Neuronal stem cell (in vitro differentiated cells): ENCODE results near the gene HSPB1.
"Not testable (repeated sequence)": the region's sequence is repeated elsewhere in the genome, so short reads cannot be mapped to it uniquely, and the experiment has no call there.

Experiments
- DNase-seq: peaks from one replicate; pipeline ENCODE4 v3.0.0-alpha.2; 2013; ENCODE audit warnings: low spot score
- H2AFZ ChIP-seq: one replicate; pipeline ENCODE4 v1.6.1; 2013; ENCODE audit warnings: mild to moderate bottlenecking, low read length, inconsistent platforms
- H2AK5ac ChIP-seq: 2 replicates; pipeline ENCODE4 v1.6.1; 2013; ENCODE audit warnings: low read depth, mild to moderate bottlenecking, inconsistent platforms, low read length, moderate library complexity, mixed read lengths
- H2BK120ac ChIP-seq: 2 replicates; pipeline ENCODE4 v1.6.1; 2013; ENCODE audit warnings: low read depth, mild to moderate bottlenecking, inconsistent platforms, low read length, moderate library complexity, mixed read lengths
- H2BK12ac ChIP-seq: one replicate; pipeline ENCODE4 v1.6.1; 2013; ENCODE audit warnings: low read length, inconsistent platforms
- H2BK15ac ChIP-seq: 2 replicates; pipeline ENCODE4 v1.6.1; 2013; ENCODE audit warnings: mild to moderate bottlenecking, low read length, inconsistent platforms, mixed read lengths
- H2BK5ac ChIP-seq: one replicate; pipeline ENCODE4 v1.6.1; 2013; ENCODE audit warnings: inconsistent platforms, mild to moderate bottlenecking, low read length, moderate library complexity
- H3K14ac ChIP-seq: one replicate; pipeline ENCODE4 v1.6.1; 2013; ENCODE audit warnings: low read length, inconsistent platforms
- H3K18ac ChIP-seq: 2 replicates; pipeline ENCODE4 v1.6.1; 2013; ENCODE audit warnings: low read length, inconsistent platforms
- H3K23ac ChIP-seq: 2 replicates; pipeline ENCODE4 v1.6.1; 2013; ENCODE audit warnings: low read depth, mild to moderate bottlenecking, mixed read lengths, low read length, inconsistent platforms; ENCODE audit not compliant: poor library complexity
- H3K27ac ChIP-seq: replicated peaks from 3 replicates; pipeline ENCODE4 v1.5.1; 2013; ENCODE audit warnings: low read length, inconsistent platforms
- H3K27me3 ChIP-seq, 3 experiments: 2 replicates each; pipeline ENCODE4 v1.6.1; 2013; ENCODE audit warnings: low read length in 3 of 3, mild to moderate bottlenecking in 2 of 3, inconsistent platforms in 1 of 3, low read depth in 1 of 3, mixed read lengths in 1 of 3, moderate library complexity in 1 of 3; ENCODE audit not compliant: control insufficient read depth in 3 of 3, insufficient read depth in 3 of 3
- H3K36me3 ChIP-seq, 2 donors: replicated peaks in 1 of 2; 2 replicates each; pipeline ENCODE4 v1.6.1; 2013; ENCODE audit warnings: low read length in 2 of 2; ENCODE audit not compliant: control insufficient read depth in 2 of 2, insufficient read depth in 2 of 2
- H3K4ac ChIP-seq: 2 replicates; pipeline ENCODE4 v1.6.1; 2013; ENCODE audit warnings: inconsistent platforms, mild to moderate bottlenecking, low read length, moderate library complexity
- H3K4me1 ChIP-seq, 2 donors: 1 replicate in 1 of 2; 2 replicates in 1 of 2; pipeline ENCODE4 v1.6.1; 2013; ENCODE audit warnings: low read length in 2 of 2, low read depth in 1 of 2; ENCODE audit not compliant: control insufficient read depth in 2 of 2, insufficient read depth in 1 of 2
- H3K4me2 ChIP-seq: one replicate; pipeline ENCODE4 v1.6.1; 2013; ENCODE audit warnings: mild to moderate bottlenecking, low read length, inconsistent platforms; ENCODE audit not compliant: insufficient read depth, poor library complexity, severe bottlenecking
- H3K4me3 ChIP-seq, 2 donors: 2 replicates each; pipeline ENCODE4 v1.5.1; 2013; ENCODE audit warnings: low read length in 2 of 2, mild to moderate bottlenecking in 2 of 2, inconsistent platforms in 1 of 2, moderate library complexity in 1 of 2
- H3K79me1 ChIP-seq: one replicate; pipeline ENCODE4 v1.6.1; 2013; ENCODE audit warnings: low read depth, mild to moderate bottlenecking, inconsistent platforms, low read length, moderate library complexity
- H3K9ac ChIP-seq: one replicate; pipeline ENCODE4 v1.6.1; 2013; ENCODE audit warnings: mild to moderate bottlenecking, low read depth, low read length, inconsistent platforms; ENCODE audit not compliant: poor library complexity
- H3K9me3 ChIP-seq, 2 donors: replicated peaks in 1 of 2; 2 replicates each; pipeline versions ENCODE3 to v1.6.1; 2013; ENCODE audit warnings: low read length in 2 of 2, mild to moderate bottlenecking in 2 of 2, inconsistent platforms in 1 of 2, low read depth in 1 of 2, mixed read lengths in 1 of 2, moderate library complexity in 1 of 2; ENCODE audit not compliant: control insufficient read depth in 2 of 2, insufficient read depth in 1 of 2
- H4K8ac ChIP-seq: one replicate; pipeline ENCODE4 v1.6.1; 2013; ENCODE audit warnings: low read depth, mild to moderate bottlenecking, inconsistent platforms, low read length, moderate library complexity
- H4K91ac ChIP-seq: one replicate; pipeline ENCODE4 v1.6.1; 2013; ENCODE audit warnings: low read length, low read depth, mild to moderate bottlenecking, inconsistent platforms; ENCODE audit not compliant: poor library complexity
- WGBS, 2 donors: extraction: QIAGEN DNeasy Blood & Tissue Kit; methylation state at CpG; one replicate each; pipeline ENCODE4 v1.1.7; 2013; ENCODE audit warnings: missing lambda C conversion rate in 2 of 2, mixed read lengths in 1 of 2; ENCODE audit not compliant: insufficient read length in 2 of 2, insufficient replicate concordance in 1 of 2; ENCODE audit errors: extremely low coverage in 2 of 2; 5-methylcytosine and 5-hydroxymethylcytosine counted together

HSPB1 gene

GRCh38 chr7:76334320-76334967 is 32.0 kb downstream of the HSPB1 start:
- no peak overlapping the region for H3K4me3 ChIP-seq
- no peak overlapping the region for H3K9ac ChIP-seq
- no CpG with 5 or more reads among the region's 6 CpGs for whole genome bisulfite sequencing, 2 donors
- H3K79me1 ChIP-seq = peaks cover 13% of the 10 kb centered on the region
- no peak overlapping the region for H2AK5ac ChIP-seq
- no peak overlapping the region for H3K4me2 ChIP-seq
- H3K9me3 ChIP-seq = no peaks in the 10 kb centered on the region
- H2BK120ac ChIP-seq = no peak overlapping the region
- H3K27me3 ChIP-seq = no peaks in the 10 kb centered on the region
- peaks cover 22 to 92% of the 10 kb centered on the region in 2 donors for H3K36me3 ChIP-seq
- no peak overlapping the region for H4K91ac ChIP-seq
- H3K23ac ChIP-seq = no peak overlapping the region
- no peak overlapping the region for H2BK5ac ChIP-seq
- no peak overlapping the region for H3K4ac ChIP-seq
- no peak overlapping the region for H3K14ac ChIP-seq
- H2AFZ ChIP-seq = no peak overlapping the region
- H2BK12ac ChIP-seq = no peak overlapping the region
- H2BK15ac ChIP-seq = no peak overlapping the region
- no peak overlapping the region for H3K18ac ChIP-seq
- DNase-seq = no peak
- H3K27ac ChIP-seq = no peak overlapping the region
- H3K4me1 ChIP-seq = no peaks in the 10 kb centered on the region
- no peak overlapping the region for H4K8ac ChIP-seq

- not testable (repeated sequence) for H3K4me2 ChIP-seq, H3K9ac ChIP-seq, H3K27me3 ChIP-seq, H2BK15ac ChIP-seq, H3K4me1 ChIP-seq, H2AK5ac ChIP-seq, H4K8ac ChIP-seq, H3K9me3 ChIP-seq, H3K14ac ChIP-seq, H2BK5ac ChIP-seq, H2BK12ac ChIP-seq, H2AFZ ChIP-seq, H3K27ac ChIP-seq, H2BK120ac ChIP-seq, H4K91ac ChIP-seq, H3K23ac ChIP-seq, DNase-seq, H3K18ac ChIP-seq, H3K4me3 ChIP-seq, H3K79me1 ChIP-seq, H3K4ac ChIP-seq
- peaks cover 13 to 92% of the 10 kb centered on the region in 2 donors for H3K36me3 ChIP-seq
- no CpG with 5 or more reads among the region's 2 CpGs for WGBS, 2 donors
Observed at GRCh38 chr7:76335417-76335816, 32.9 kb downstream of the HSPB1 start.

GRCh38 chr7:76336094-76336493 is 33.6 kb downstream of the HSPB1 start:
- H2BK120ac ChIP-seq = no peak overlapping the region
- no peak overlapping the region for H2AK5ac ChIP-seq
- H3K4ac ChIP-seq = no peak overlapping the region
- no peak for DNase-seq
- H3K4me1 ChIP-seq = no peaks in the 10 kb centered on the region
- no peak overlapping the region for H3K23ac ChIP-seq
- no peak overlapping the region for H4K8ac ChIP-seq
- no peak overlapping the region for H2BK15ac ChIP-seq
- no peak overlapping the region for H4K91ac ChIP-seq
- peaks cover 6% of the 10 kb centered on the region for H3K79me1 ChIP-seq
- H3K18ac ChIP-seq = no peak overlapping the region
- H3K36me3 ChIP-seq = peaks cover 12 to 92% of the 10 kb centered on the region in 2 donors
- no peaks in the 10 kb centered on the region for H3K9me3 ChIP-seq
- no peak overlapping the region for H3K9ac ChIP-seq
- no peaks in the 10 kb centered on the region for H3K27me3 ChIP-seq
- H3K27ac ChIP-seq = no peak overlapping the region
- no peak overlapping the region for H3K4me2 ChIP-seq
- no peak overlapping the region for H2AFZ ChIP-seq
- no peak overlapping the region for H2BK5ac ChIP-seq
- no peak overlapping the region for H3K14ac ChIP-seq
- no peak overlapping the region for H3K4me3 ChIP-seq
- no peak overlapping the region for H2BK12ac ChIP-seq

GRCh38 chr7:76337147-76337546 is 34.7 kb downstream of the HSPB1 start:
- no peak overlapping the region for H3K14ac ChIP-seq
- H3K27me3 ChIP-seq = no peaks in the 10 kb centered on the region
- H3K27ac ChIP-seq = no peak overlapping the region
- DNase-seq = no peak
- no peak overlapping the region for H2BK12ac ChIP-seq
- H3K4ac ChIP-seq = no peak overlapping the region
- no CpG with 5 or more reads among the region's 6 CpGs for WGBS, 2 donors
- H3K9ac ChIP-seq = no peak overlapping the region
- no peak overlapping the region for H3K4me3 ChIP-seq
- no peak overlapping the region for H2AK5ac ChIP-seq
- H2BK15ac ChIP-seq = no peak overlapping the region
- H3K36me3 ChIP-seq = peaks cover 12 to 92% of the 10 kb centered on the region in 2 donors
- no peak overlapping the region for H3K4me2 ChIP-seq
- H3K23ac ChIP-seq = no peak overlapping the region
- no peak overlapping the region for H2AFZ ChIP-seq
- H3K79me1 ChIP-seq = peaks cover 3% of the 10 kb centered on the region
- no peaks in the 10 kb centered on the region for H3K4me1 ChIP-seq
- no peak overlapping the region for H2BK5ac ChIP-seq
- no peak overlapping the region for H4K8ac ChIP-seq
- H3K9me3 ChIP-seq = no peaks in the 10 kb centered on the region
- H2BK120ac ChIP-seq = no peak overlapping the region
- no peak overlapping the region for H3K18ac ChIP-seq
- no peak overlapping the region for H4K91ac ChIP-seq
